Nephron progenitor cell (in vitro differentiated cells): ENCODE measurements around the gene ANKFY1.
A peak's percentile ranks its signal among the peaks of the same experiment; 100 is the strongest.
"Not testable (repeated sequence)": the region's sequence is repeated elsewhere in the genome, so short reads cannot be mapped to it uniquely, and the experiment has no call there.

Source experiments
- DNase-seq: peaks from one replicate; pipeline ENCODE4 v3.0.0; 2021
- H3K27ac Mint-ChIP-seq: 2 replicates; pipeline ENCODE4 v1.8.0; 2021; ENCODE audit warnings: mild to moderate bottlenecking, moderate library complexity, mixed read lengths
- H3K27me3 Mint-ChIP-seq: 2 replicates; pipeline ENCODE4 v1.8.0; 2021; ENCODE audit warnings: mild to moderate bottlenecking, low read depth, mixed read lengths; ENCODE audit not compliant: poor library complexity
- H3K36me3 Mint-ChIP-seq: 2 replicates; pipeline ENCODE4 v1.8.0; 2021; ENCODE audit warnings: low read depth, mixed read lengths
- H3K4me1 Mint-ChIP-seq: 2 replicates; pipeline ENCODE4 v1.8.0; 2021; ENCODE audit warnings: mixed read lengths
- H3K4me3 Mint-ChIP-seq: 2 replicates; pipeline ENCODE4 v1.8.0; 2021; ENCODE audit warnings: mild to moderate bottlenecking, moderate library complexity, mixed read lengths
- H3K9me3 Mint-ChIP-seq: 2 replicates; pipeline ENCODE4 v1.8.0; 2021; ENCODE audit warnings: mild to moderate bottlenecking, moderate library complexity, mixed read lengths
- CTCF ChIP-seq: fragments of 200-600 bp; sonication (generic); IDR thresholded peaks from 2 replicates; pipeline ENCODE4 v1.5.0; 2021; ENCODE audit warnings: antibody characterized with exemption

ANKFY1 gene

GRCh38 chr17:4143563-4144421, 120.0 kb downstream of the ANKFY1 start:
- peaks cover 29% of the 10 kb centered on the region for H3K4me1 Mint-ChIP-seq
- DNase-seq = peak; percentile 89
- H3K4me3 Mint-ChIP-seq = peak overlapping the region; percentile 99
- H3K9me3 Mint-ChIP-seq = no peaks in the 10 kb centered on the region
- TF ChIP-seq CTCF = no peak
- H3K36me3 Mint-ChIP-seq = no peaks in the 10 kb centered on the region
- peaks cover 7% of the 10 kb centered on the region for H3K27me3 Mint-ChIP-seq
- peak overlapping the region; percentile 100 for H3K27ac Mint-ChIP-seq

- Mint-ChIP-seq H3K27ac (peak overlapping the region; percentile 19), H3K4me1 (peaks cover 29% of the 10 kb centered on the region), H3K27me3 (peaks cover 3% of the 10 kb centered on the region), H3K36me3 (no peaks in the 10 kb centered on the region), H3K9me3 (no peaks in the 10 kb centered on the region), H3K4me3 (peak overlapping the region; percentile 99)
- TF ChIP-seq CTCF = no peak
- peak; percentile 65 for DNase-seq
These were observed 121.5 kb downstream of the ANKFY1 start for GRCh38 chr17:4142107-4142900.

- no peak for DNase-seq
- H3K4me1 Mint-ChIP-seq = peaks cover 35% of the 10 kb centered on the region
- no peak for TF ChIP-seq CTCF
- no peak overlapping the region for H3K4me3 Mint-ChIP-seq
- no peaks in the 10 kb centered on the region for H3K27me3 Mint-ChIP-seq
- H3K36me3 Mint-ChIP-seq = no peaks in the 10 kb centered on the region
- H3K27ac Mint-ChIP-seq = no peak overlapping the region
- no peaks in the 10 kb centered on the region for H3K9me3 Mint-ChIP-seq
These were observed 123.7 kb downstream of the ANKFY1 start for GRCh38 chr17:4140125-4140524.

GRCh38 chr17:4138906-4139526, 124.8 kb downstream of the ANKFY1 start:
- peaks cover 35% of the 10 kb centered on the region for H3K4me1 Mint-ChIP-seq
- H3K9me3 Mint-ChIP-seq, H3K27ac Mint-ChIP-seq, DNase-seq, H3K27me3 Mint-ChIP-seq, H3K4me3 Mint-ChIP-seq, H3K36me3 Mint-ChIP-seq: not testable (repeated sequence)

- Mint-ChIP-seq H3K4me3 (no peak overlapping the region), H3K36me3 (peaks cover 6% of the 10 kb centered on the region), H3K9me3 (no peaks in the 10 kb centered on the region), H3K27me3 (no peaks in the 10 kb centered on the region), H3K4me1 (peaks cover 33% of the 10 kb centered on the region), H3K27ac (no peak overlapping the region)
- no peak for DNase-seq
- TF ChIP-seq CTCF = no peak
These were observed 127.4 kb downstream of the ANKFY1 start for GRCh38 chr17:4136373-4136772.

GRCh38 chr17:4135489-4135888, 128.3 kb downstream of the ANKFY1 start:
- H3K36me3 Mint-ChIP-seq = peaks cover 14% of the 10 kb centered on the region
- no peak for DNase-seq
- peak overlapping the region; percentile 36 for H3K27ac Mint-ChIP-seq
- no peaks in the 10 kb centered on the region for H3K9me3 Mint-ChIP-seq
- H3K27me3 Mint-ChIP-seq = no peaks in the 10 kb centered on the region
- H3K4me3 Mint-ChIP-seq = no peak overlapping the region
- no peak for TF ChIP-seq CTCF
- peaks cover 33% of the 10 kb centered on the region for H3K4me1 Mint-ChIP-seq
